CD4-positive, alpha-beta T cell treated with Interleukin-2 at 100 ng/mL for 4 hours (primary cell): ENCODE data around the gene CNNM2.
"Not testable (repeated sequence)": the region's sequence is repeated elsewhere in the genome, so short reads cannot be mapped to it uniquely, and the experiment has no call there.

Experiments
- DNase-seq: peaks from one replicate; pipeline ENCODE4 v3.0.0-alpha.2; 2020; ENCODE audit warnings: low spot score

The CNNM2 gene

GRCh38 chr10:103109821-103110220, 191.7 kb downstream of the CNNM2 start:
- no peak for DNase-seq

- no peak for DNase-seq
Measured at GRCh38 chr10:103110407-103110806, 192.3 kb downstream of the CNNM2 start.

GRCh38 chr10:103111031-103111917, 193.2 kb downstream of the CNNM2 start:
- DNase-seq: no peak

- no peak for DNase-seq
Measured at GRCh38 chr10:103111918-103112877, 194.1 kb downstream of the CNNM2 start.

GRCh38 chr10:103114876-103115275, 196.8 kb downstream of the CNNM2 start:
- DNase-seq: no peak

- DNase-seq: no peak
Measured at GRCh38 chr10:103117247-103117646, 199.2 kb downstream of the CNNM2 start.

GRCh38 chr10:103120546-103120945, 202.5 kb downstream of the CNNM2 start:
- no peak for DNase-seq

GRCh38 chr10:103120977-103121735, 203.1 kb downstream of the CNNM2 start:
- DNase-seq: no peak

GRCh38 chr10:103123282-103124024, 205.4 kb downstream of the CNNM2 start:
- no peak for DNase-seq

GRCh38 chr10:103124420-103125096, 206.5 kb downstream of the CNNM2 start:
- DNase-seq: no peak

GRCh38 chr10:103125323-103126267, 207.5 kb downstream of the CNNM2 start:
- no peak for DNase-seq

GRCh38 chr10:103127241-103127640, 209.1 kb downstream of the CNNM2 start:
- no peak for DNase-seq

GRCh38 chr10:103130180-103130579, 212.1 kb downstream of the CNNM2 start:
- not testable (repeated sequence) for DNase-seq

- no peak for DNase-seq
Measured at GRCh38 chr10:103130910-103131309, 212.8 kb downstream of the CNNM2 start.

- DNase-seq: not testable (repeated sequence)
Measured at GRCh38 chr10:103135168-103135567, 217.1 kb downstream of the CNNM2 start.

GRCh38 chr10:103139803-103140202, 221.7 kb downstream of the CNNM2 start:
- no peak for DNase-seq
